Femur (tissue), 1 donor: Measurements from ENCODE around the gene ARPC1B.
A peak's percentile ranks its signal among the peaks of the same experiment; 100 is the strongest.
"Not testable (repeated sequence)": the region's sequence is repeated elsewhere in the genome, so short reads cannot be mapped to it uniquely, and the experiment has no call there.

Source experiments
- DNase-seq: peaks from one replicate; pipeline ENCODE4 v3.0.0-alpha.2; 2017

Gene ARPC1B

GRCh38 chr7:99374111-99375064, at the start of gene ARPC1B:
TSS of gene ARPC1B (plus strand) at chr7:99374730. CDS start at chr7:99385715, 10,985 bp downstream.
- DNase-seq = peak; percentile 87

- no peak for DNase-seq
Measured at GRCh38 chr7:99325001-99325493, 49.5 kb upstream of the ARPC1B start.

- DNase-seq = peak; percentile 96
Measured at GRCh38 chr7:99325592-99326407, 48.7 kb upstream of the ARPC1B start, which contains the start of gene ARPC1A. TSS of gene ARPC1A (plus strand) at chr7:99325898. CDS start at chr7:99333354, 7,456 bp downstream.

GRCh38 chr7:99326408-99326782, 48.1 kb upstream of the ARPC1B start:
- no peak for DNase-seq

- DNase-seq = not testable (repeated sequence)
Measured at GRCh38 chr7:99330314-99330961, 44.1 kb upstream of the ARPC1B start.

GRCh38 chr7:99331002-99331401, 43.5 kb upstream of the ARPC1B start:
- DNase-seq = no peak

- DNase-seq = no peak
Measured at GRCh38 chr7:99339595-99339994, 34.9 kb upstream of the ARPC1B start.

GRCh38 chr7:99340659-99341058, 33.9 kb upstream of the ARPC1B start:
- no peak for DNase-seq

GRCh38 chr7:99344061-99344647, 30.4 kb upstream of the ARPC1B start:
- no peak for DNase-seq

- not testable (repeated sequence) for DNase-seq
Measured at GRCh38 chr7:99350641-99351040, 23.9 kb upstream of the ARPC1B start.

- no peak for DNase-seq
Measured at GRCh38 chr7:99352247-99352646, 22.3 kb upstream of the ARPC1B start.

- DNase-seq = no peak
Measured at GRCh38 chr7:99355098-99355497, 19.4 kb upstream of the ARPC1B start.

GRCh38 chr7:99357701-99358490, 16.6 kb upstream of the ARPC1B start:
- no peak for DNase-seq

- not testable (repeated sequence) for DNase-seq
Measured at GRCh38 chr7:99358521-99358920, 16.0 kb upstream of the ARPC1B start.

GRCh38 chr7:99359465-99360154, 14.9 kb upstream of the ARPC1B start:
- DNase-seq = no peak

- DNase-seq = no peak
Measured at GRCh38 chr7:99362801-99363200, 11.7 kb upstream of the ARPC1B start.

- DNase-seq = no peak
Measured at GRCh38 chr7:99363286-99363685, 11.2 kb upstream of the ARPC1B start.

- DNase-seq = no peak
Measured at GRCh38 chr7:99365318-99366141, 9.0 kb upstream of the ARPC1B start.

GRCh38 chr7:99366646-99367045, 7.9 kb upstream of the ARPC1B start:
- DNase-seq = no peak
